Fibroblast of lung (primary cell): ENCODE measurements around the gene ERCC1.

Source experiments
- EZH2 ChIP-seq: IDR thresholded peaks from 2 replicates; pipeline ENCODE4 v1.5.1; 2012; ENCODE audit warnings: low read length, control low read depth, mild to moderate bottlenecking; ENCODE audit errors: missing control alignments
- TF ChIP-seq, protein P1 (sequence below), 2 donors: IDR thresholded peaks in 1 of 2; conservative IDR thresholded peaks in 1 of 2; 1 replicate in 1 of 2; 2 replicates in 1 of 2; pipeline ENCODE4 v1.5.1; 2011 to 2012; ENCODE audit warnings: low read length in 2 of 2, control low read depth in 1 of 2, inconsistent platforms in 1 of 2, low read depth in 1 of 2, mild to moderate bottlenecking in 1 of 2

DNA sequence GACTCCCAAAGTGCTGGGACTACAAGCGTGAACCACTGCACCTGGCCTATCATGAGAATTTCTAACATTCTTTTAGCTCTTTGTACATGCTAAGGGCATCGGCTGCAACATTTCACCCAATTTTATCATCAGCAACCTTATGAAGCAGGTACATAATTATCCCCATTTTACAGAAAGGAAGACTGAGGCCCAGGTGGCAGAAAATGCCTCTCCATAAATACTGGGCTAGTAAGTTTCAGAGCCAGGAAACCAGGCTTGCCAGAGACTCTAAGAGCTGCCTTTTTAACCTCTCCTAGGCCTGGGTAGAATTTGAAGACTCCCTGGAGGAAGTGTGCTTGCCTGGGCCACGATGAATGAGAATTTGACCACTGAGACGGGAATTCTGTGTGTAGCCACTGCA is 55.6 kb downstream of the ERCC1 start:
- TF ChIP-seq, protein P1, sequence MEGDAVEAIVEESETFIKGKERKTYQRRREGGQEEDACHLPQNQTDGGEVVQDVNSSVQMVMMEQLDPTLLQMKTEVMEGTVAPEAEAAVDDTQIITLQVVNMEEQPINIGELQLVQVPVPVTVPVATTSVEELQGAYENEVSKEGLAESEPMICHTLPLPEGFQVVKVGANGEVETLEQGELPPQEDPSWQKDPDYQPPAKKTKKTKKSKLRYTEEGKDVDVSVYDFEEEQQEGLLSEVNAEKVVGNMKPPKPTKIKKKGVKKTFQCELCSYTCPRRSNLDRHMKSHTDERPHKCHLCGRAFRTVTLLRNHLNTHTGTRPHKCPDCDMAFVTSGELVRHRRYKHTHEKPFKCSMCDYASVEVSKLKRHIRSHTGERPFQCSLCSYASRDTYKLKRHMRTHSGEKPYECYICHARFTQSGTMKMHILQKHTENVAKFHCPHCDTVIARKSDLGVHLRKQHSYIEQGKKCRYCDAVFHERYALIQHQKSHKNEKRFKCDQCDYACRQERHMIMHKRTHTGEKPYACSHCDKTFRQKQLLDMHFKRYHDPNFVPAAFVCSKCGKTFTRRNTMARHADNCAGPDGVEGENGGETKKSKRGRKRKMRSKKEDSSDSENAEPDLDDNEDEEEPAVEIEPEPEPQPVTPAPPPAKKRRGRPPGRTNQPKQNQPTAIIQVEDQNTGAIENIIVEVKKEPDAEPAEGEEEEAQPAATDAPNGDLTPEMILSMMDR (conservative IDR thresholded peaks at IDR 0.05 in 1 of 2, IDR thresholded peaks at IDR 0.05 in 1 of 2; ENCODE audit: low read depth in 1 of 2, low read length in 2 of 2), result no peak
- TF ChIP-seq EZH2, result no peak
